GF-D8 (cell line): ENCODE data around the gene GSDME.
A peak's percentile ranks its signal among the peaks of the same experiment; 100 is the strongest.
"Not testable (repeated sequence)": the region's sequence is repeated elsewhere in the genome, so short reads cannot be mapped to it uniquely, and the experiment has no call there.

ENCODE experiments used
- DNase-seq: peaks from one replicate; lab custom pipeline; 2025; lab: John Stamatoyannopoulos, UW

Gene GSDME

DNA sequence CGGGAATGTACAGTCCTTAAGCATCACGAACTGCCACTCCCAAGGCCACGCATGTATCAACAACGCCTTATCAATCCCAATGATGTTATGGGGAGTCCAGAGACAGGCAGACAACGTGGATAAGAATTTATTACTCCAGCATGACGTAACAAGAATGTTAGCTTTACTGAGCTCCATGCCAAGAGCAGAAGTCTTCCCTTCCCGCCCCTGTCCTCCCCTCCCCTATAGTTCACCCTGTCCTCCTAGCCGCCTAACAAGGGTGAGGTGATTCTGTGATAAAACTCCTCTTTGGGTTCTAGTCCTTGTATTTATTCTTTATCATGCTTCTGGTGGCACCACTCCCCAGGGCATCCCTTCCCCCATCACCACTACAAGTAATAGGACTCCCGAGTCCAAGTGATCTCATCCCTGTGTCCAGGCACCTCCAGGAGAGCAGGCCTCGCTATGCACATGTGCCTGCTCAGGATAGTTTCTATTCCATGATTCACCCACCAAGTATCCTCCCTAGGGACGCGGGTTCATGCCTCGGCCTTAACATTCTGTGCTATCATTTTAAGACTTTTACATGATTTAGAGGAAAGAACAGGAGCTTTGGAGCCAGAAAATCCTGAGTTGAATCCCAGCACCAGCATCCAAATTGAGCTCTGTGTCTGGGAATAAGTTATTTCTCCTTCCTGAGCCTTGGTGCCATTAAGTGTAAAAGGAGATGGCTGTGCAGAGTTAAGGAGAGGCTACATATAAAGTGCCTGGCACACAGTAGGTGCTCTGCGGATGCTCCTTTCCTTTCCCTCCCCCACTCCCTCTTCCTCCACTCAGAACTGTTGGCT, 15.4 kb downstream of the GSDME start:
- no peak for DNase-seq

DNA sequence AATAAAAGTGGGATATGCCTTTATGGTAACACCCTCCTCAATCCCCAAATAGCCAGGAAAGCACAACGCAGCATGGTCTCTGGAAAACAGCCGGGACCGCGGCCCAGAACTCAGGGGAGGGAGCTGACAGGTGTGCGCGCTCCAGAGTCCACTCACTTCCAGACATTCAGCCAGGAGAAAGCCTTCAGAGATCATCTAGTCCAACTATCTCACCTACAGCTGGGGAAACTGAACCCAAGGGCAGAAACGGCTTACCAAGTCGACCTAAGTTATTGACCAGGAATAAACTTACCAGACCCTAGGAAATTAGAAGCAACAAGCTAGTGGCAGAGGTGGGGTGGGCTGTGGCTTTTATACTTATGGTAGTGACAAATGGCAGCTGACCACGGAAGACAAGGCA, 16.4 kb downstream of the GSDME start:
- DNase-seq: no peak

DNA sequence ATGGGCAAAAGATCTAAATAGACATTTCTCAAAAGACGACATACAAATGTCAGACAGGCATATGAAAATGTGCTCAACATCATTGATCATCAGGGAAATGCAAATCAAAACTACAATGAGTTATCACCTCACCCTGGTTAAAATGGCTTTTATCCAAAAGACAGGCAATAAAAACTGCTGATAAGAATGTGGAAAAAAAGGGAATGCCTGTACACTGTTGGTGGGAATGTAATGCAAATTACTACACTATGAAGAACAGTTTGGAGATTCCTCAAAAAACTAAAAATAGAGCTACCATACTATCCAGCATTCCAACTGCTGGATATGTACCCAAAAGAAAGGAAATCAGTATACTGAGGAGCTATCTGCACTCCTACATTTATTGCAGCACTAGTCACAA, 18.0 kb downstream of the GSDME start:
- no peak for DNase-seq

DNA sequence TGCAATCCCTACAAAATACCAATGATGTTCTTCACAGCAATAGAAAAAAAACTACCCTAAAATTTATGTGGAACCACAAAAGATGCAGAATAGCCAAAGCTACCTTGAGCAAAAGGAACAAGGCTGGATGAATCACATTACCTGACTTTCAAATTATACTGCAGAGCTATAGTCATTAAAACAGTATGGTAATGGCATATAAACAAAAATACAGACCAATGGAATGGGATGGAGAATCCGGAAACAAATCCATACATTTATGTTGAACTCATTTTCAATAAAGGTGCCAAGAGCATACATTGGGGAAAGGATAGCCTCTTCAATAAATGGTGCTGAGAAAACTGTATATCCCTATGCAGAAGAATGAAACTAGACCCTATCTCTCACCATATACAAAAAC, 18.7 kb downstream of the GSDME start:
- no peak for DNase-seq

DNA sequence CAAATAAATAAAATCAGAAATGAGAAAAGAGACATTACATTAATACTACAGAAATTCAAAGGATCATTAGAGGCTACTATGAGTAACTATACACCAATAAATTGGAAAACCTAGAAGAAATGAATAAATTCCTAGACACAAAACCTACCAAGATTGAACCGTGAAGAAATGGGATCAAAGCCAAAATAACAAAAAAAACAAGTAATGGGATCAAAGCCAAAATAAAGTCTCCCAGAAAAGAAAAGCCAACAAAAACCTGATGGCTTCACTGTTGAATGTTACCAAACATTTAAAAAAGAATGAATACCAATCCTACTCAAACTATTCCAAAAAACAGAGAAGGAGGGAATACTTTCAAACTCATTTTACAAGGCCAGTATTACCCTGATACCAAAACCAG, 20.0 kb downstream of the GSDME start:
- no peak for DNase-seq

DNA sequence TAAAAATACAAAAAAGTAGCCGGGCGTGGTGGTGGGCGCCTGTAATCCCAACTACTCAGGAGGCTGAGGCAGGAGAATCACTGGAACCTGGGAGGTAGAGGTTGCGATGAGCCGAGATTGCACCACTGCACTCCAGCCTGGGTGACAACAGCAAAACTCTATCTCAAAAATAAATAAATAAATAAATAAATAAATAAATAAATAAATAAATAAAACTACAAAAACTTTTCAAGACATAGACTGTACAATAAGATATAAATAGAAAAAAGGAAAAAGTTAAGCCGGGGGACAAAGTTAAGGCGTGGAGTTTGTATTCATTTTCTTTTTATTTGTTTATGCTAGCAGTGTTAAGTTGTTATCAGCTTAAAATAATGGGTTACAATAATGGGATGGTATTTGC, 21.7 kb downstream of the GSDME start:
- not testable (repeated sequence) for DNase-seq

DNA sequence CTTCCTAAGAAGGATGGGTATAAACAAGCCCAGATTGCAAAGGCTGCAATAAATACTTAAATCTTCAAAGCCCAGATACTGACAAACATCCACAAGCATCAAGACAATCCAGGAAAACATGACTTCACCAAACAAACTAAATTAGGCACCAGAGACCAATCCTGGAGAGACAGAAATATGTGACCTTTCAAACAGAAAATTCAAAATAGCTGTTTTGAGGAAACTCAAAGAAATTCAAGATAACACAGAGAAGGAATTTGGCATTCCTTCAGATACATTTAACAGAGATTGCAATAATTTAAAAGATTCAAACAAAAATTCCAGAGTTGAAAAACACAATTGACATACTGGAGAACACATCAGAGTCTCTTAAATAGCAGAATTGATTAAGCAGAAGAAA, 23.0 kb downstream of the GSDME start:
- no peak for DNase-seq

DNA sequence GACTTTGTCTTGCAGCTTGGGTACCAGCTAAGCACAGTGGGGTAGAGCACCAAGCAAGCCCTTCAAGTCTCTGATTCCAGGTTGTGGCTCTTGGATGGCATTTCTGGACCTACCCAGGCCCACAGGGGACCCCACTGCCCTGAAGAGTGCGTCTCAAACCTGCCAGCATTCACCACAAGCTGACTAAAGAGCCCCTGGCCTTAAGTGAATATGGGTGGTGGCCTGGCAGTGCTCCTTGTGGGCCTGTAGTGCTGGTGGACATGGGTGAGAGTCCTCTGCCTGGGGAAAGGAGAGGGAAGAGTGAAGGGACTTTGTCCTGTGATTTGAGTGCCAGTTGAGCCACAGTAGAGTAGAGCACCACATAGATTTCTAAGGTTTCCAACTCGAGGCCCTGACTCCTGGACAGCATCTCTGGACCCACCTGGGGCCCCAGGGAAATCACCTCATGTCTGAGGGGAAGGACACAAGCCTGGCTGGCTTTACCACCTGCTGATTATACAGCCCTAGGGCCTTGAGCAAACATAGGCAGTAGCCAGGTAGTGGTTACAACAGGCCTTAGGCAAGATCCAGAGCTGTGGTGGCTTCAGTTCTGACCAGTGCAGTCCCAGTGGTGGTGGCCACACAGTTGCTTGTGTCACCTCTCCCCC, 23.7 kb downstream of the GSDME start:
- DNase-seq: no peak

DNA sequence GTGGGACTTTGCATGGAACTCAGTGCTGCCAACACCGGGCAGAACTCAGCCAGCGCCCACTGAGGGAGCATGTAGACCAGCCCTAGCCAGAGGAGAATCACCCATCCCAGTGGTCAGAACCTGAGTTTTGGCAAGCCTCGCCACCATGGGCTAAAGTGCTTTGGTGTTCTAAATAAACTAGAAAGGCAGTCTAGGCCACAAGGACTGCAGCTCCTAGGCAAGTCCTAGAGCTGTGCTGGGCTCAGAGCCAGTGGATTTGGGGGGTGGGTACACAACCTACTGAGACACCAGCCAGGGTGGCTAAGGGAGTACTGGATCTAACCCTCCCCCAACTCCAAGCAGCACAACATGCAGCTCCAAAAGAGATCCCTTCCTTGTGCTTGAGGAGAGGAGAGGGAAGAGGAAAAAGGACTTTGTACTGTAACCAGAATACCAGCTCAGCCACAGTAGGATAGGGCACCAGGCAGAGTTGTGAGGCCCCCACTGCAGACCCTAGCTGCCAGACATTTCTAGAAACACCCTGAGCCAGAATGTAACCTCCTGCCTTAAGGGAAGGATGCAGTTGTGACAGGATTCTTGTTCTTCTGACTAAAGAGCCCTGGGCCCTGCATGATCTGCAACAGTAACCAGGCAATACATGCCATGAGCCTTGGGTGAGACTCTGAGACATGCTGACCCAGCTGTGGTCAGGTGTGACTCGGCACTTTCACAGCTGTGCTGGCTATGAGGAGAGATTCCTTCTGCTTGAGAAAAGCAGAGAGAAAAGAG, 24.4 kb downstream of the GSDME start:
- DNase-seq: no peak

DNA sequence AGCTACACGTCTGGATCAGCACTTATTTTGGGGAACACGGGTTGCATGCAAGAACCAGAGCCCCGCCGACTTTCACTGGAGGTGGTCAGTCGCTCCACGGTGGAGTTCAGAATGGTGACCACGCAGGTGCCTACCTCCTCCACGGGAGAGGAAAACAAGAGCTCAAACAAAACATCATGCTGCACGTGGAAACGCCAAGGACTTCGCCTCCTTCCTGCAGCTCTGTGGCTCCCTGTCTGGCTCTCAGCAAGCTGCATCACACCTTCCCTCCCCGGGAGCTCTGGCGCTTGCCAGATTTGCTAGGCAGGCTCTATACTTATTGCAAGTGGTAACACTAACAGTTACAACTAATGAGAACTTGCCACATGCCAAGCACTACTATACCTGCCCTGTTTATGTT, 26.0 kb downstream of the GSDME start:
- no peak for DNase-seq

DNA sequence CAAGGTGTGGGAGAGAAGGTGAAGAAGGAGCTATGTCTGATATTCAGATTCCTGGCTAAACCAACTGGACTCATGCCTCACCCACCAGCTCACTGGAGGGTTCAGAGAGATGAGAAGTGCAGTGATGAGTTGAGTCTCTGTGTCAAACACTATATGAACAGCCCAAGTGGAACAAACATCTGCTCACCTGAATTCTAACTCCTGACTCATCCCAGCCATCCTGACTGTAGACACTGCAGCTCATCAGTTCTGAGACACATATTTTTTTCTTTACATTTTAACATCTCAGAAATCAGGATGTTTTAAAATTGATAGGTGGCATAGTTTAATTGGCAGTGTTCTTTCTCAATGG, 27.3 kb downstream of the GSDME start:
- DNase-seq: no peak

DNA sequence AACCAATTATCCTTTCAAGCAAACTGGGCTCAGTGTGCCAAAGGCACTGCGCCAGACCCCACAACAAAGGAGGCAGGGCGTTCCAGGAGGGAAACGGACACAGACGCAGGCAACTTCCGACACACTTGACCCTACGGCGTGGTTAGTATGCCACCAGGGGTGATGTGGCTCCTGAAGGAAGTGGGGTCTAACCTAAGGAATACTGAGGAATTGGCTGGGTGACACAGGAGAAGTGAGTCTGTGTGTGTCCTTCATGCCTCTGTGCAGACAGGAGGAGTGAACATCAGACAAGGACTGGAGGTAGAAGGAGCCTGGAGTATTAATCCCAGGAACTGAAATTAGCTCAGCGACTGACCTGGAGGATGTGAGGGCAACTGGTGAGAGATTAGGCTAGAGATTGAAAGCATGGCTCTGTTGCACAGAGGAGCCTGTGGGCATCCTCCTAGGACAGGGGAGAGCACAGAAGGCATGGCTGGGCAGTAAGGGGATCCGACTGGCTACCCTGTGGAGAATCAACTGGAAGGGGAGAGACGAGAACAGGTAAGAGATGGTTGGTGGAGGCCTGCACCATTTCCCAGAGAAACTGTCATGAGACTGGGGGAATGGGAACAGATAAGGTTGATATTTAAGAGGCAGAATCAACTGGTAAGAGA, 27.8 kb downstream of the GSDME start:
- DNase-seq: no peak

DNA sequence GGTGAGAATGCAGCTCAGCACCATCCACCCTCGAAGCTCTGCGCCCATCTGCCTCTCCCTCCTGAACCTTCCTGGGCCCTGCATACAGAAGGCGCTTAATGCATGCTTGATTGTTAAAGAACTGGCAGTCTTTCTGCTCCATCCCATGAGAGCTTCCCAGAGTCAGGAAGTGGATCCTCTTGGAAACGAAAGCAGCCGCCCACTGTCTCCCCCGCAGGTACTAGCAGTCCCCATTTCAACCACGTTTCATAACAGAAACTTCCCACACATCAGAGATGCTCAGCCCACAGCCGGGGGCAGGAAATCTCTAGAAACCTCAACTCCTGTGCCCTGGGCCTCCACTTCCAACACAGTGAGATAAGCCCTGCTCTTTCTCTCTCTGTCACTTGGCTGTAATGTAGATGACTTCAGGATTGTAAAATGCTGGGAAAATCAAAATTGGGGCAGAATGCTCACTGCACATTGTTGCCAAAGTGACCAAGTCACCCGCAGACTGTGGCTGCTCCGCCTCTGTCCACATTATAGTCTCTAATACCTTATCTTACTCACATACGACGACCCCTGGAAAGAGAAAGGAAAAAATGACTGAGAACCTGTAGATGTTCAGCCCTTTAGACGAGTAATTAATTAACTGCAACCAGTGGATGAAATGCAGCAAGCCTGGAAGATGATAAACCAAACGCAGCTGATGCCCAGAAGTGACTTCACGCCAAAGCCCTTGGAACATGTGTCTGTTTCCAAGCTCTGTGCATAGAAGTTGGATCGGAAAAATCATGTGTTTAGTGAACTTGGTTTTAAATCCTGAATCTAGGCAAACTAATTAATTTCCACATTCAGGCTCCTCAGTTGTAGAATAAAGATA, 28.5 kb downstream of the GSDME start:
- DNase-seq: no peak

DNA sequence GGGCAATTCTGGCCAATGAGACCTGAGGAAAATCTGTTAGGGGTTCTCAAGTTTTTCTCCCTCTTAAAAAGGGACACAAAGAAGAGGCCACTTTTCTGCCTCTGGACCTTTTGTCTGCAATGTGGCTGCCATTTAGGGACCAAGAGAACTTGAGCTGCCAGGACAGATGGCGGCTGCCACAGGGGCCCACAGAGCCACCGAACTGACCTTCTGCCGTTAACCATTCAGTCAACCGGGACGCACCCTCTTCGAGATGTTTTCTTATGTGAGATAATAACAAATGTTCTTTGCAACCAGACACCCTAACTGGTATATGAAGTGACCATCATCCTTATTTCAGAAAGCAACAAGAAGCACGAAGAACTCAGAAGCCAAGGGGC, 29.2 kb downstream of the GSDME start:
- no peak for DNase-seq

DNA sequence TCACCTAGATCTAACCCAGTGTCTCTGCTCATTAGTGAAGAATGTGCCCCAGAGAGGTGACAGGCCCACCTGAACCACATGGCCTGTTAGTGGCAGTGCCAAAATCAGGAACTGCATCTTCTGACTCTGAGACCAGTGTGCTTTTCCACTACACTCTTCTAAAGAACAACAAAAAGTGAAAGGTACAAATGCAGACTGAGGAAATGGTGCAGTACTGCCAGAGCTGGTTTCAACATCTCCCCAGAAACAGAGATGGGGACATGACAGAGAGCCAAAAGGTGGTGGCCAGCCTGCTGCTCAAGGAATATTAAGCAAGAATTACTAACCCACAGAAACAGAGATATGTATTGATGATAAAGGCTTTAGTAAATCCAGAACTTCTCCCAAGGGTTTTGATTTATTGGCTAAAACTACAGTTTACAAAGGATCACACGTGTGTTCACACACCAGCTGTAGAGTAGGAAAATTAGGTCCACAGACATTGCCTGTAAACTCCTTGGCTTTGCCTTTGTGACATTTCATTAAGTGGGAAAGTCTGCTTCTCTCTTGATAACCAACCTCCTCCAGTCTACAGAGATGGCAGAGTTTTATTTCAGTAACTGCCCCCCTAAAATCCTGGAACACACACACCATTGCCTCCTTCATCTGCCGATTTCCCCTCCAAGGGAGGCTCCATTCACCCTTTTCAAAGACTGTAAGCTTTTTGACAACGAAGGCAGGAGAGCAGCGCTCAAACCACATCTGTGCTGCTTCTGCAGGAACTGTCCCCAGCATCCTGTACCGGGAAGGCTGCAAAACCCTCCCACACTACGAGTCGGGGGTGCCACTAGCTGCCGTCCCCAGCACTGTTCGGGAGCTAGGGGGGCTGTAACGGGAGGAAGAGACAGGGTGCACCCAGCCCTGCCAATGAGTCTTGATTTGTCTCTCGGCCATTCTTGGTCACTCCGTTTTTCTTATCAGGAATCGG, 29.8 kb downstream of the GSDME start:
- DNase-seq: peak; percentile 12

DNA sequence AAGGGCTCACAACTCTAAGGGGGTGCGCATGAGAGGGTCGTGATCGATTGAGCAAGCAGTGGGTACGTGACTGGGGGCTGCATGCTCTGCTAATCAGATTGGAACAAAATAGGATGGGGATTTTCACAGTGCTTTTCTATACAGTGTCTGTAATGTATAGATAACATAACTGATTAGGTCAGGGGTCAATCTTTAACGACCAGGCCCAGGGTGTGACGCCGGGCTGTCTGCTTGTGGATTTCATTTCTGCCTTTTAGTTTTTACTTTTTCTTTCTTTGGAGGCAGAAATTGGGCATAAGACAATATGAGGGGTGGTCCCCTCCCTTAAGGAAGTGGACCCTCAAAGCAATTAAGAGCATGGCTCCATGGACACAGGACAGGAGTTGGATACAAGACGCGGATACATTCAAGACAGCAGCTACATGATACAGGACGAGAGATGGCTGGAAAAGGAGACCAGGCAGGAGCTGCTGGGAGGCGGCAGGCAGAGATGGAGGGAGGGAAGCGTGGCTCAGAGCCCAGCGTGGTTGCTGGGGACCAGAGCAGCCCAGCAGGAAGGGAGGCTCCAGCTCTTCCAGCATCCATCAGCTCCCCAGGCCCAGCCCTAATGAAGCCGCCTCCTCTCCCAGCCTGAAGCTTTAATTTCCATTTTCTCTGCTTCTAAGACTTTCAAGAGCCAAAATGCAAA, 31.6 kb downstream of the GSDME start:
- DNase-seq: no peak

DNA sequence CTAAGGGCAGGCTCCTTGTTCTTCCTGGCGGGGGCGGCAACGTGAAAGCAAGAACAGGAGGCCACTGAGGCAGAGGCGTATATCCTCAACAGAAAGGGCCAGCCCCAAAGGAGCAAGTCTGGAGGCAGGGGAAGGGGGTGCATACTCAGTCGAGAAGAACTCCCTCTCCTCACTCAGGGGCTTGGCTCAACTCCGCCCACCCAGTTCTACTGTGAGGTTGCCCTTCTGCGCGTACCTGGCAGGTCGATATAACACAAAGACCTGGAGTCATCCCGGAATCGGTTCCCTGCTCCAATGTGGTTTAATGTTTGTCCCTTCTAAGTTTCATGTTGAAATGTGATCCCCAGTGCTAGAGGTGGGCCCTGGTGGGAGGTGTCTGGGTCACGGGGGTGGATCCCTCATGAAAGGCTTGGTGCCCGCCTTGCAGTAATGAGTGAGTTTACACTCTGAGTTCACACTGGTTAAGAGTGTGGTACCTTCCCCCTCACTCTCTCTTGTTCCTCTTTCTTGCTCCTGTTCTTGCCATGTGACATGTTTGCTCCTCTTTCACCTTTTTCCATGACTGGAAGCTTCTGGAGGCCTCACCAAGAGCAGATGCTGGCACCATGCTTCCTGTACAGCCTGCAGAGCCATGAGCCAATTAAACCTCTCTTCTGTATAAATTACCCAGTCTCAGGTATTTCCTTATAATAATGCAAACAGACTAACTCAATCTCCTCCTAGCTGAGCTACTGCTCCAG, 32.6 kb downstream of the GSDME start:
- DNase-seq: no peak

DNA sequence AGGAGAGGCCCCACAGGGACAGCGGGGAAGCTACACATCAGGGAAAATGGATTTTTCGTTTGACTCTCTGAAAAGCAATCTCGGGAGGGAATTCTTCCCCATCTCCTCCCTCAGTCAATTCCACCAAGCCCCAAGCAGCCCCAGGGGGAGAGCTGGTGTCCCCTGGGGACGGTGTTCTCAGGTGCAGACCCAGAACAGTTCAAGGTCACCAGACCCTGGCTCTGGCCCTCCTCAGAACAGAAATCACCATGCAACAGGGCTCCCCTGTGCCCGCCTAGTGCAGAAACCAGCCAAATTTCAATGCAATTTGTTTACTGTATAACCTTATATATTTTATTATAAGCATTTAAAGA, 34.1 kb downstream of the GSDME start:
- DNase-seq: no peak
